ENCODE data around the gene NACA2.
"Not testable (repeated sequence)": the region's sequence is repeated elsewhere in the genome, so short reads cannot be mapped to it uniquely, and the experiment has no call there.

The NACA2 gene

GRCh38 chr17:61578645-61579044 is 12.4 kb downstream of the NACA2 start:
- DNase-seq (ENCODE audit: low read depth, low spot score) = no peak

- DNase-seq (ENCODE audit: low read depth, low spot score) = no peak
Observed at GRCh38 chr17:61575983-61576382, 15.0 kb downstream of the NACA2 start.

DNA sequence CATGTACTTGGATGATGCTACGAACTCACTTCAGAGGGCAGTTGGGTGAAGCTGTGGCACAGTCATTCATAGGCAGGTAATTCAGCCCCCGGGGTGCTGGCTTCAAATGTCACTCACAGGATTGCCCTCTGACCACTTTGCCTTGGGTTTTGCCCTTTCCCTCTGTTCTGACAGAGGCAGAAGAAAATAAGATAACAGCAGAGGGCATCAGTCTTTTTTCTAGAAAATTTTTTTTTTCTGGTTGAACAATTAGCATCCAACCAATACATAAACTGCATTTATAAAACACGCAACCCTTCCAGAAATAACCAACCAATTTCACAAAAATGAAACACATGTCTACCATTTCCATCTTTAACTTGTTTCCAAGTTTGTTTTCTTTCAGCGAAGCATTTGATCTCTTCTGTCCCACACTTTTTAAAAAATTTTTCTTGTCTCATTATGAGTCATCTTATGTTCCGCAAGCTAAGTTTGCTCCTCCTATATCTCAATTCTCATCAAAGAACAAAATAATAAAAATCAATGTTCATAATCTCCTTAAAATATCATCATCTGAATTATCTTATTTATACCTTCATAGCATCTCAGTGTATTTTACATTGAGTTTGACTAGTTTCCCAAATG is 15.6 kb downstream of the NACA2 start:
- no peak for DNase-seq (ENCODE audit: low read depth, low spot score)

GRCh38 chr17:61574542-61575351 is 16.3 kb downstream of the NACA2 start:
- DNase-seq (ENCODE audit: low read depth, low spot score) = peak; percentile 40

- DNase-seq (ENCODE audit: low read depth, low spot score) = not testable (repeated sequence)
Observed at GRCh38 chr17:61572547-61572946, 18.5 kb downstream of the NACA2 start.

DNA sequence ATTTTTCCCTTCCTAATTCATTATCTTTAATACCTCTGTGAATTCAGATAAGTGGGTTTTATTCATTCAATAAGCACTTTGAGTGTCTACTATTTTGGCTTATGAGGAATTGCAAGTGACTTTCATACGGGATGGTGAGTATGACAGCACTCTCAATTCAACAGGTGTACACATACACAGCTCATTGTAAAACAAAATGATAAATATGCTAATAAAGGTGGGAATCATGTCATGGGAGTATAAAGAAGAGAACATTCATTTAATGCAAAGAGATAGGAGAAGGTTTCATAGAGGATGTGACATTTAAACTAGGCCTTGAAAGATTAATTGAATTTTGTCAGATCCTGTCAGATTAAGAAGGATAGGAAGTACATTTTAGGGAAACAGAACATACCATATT is 19.4 kb downstream of the NACA2 start:
- DNase-seq (ENCODE audit: low read depth, low spot score) = no peak

GRCh38 chr17:61570118-61570517 is 20.9 kb downstream of the NACA2 start:
- no peak for DNase-seq (ENCODE audit: low read depth, low spot score)

- DNase-seq (ENCODE audit: low read depth, low spot score) = not testable (repeated sequence)
Observed at GRCh38 chr17:61569525-61569924, 21.5 kb downstream of the NACA2 start.

DNA sequence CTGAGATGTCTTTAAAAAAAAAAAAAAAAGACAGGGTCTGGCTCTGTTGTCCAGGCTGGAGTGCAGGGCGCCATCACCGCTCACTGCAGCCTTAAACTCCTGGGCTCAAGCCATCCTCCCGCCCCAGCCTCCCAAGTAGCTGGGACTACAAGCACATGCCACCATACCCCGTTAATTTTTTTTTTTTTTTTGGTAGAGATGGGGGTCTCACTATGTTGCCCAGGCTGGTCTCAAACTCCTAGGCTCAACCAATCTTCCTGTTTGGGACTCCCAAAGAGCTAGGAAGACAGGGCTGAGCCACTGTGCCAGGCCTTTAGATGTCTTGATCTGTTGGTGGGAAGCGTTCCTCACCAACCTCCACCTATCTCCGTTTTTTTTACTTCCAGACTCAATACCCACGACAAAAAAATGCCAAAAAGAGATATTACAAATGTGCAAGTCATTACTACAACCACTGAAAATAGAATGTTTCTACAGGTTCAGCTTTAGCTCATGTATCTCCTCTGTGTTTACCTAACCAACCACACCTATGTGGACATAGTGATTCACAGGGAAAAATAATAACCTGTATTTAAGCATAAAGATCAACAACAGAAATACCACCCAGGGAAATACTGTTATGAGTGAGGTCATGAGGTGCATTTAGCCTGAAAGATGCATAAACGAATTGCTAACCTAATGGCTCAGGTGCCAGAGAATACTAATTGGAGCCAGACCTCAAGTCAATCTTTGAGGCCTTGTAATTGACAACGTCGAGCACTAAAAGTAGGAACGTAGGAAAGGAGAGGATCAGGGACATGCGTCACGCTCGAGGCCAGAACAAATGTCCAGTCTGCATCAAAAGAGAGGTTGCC is 22.6 kb downstream of the NACA2 start:
- no peak for DNase-seq (ENCODE audit: low read depth, low spot score)

DNA sequence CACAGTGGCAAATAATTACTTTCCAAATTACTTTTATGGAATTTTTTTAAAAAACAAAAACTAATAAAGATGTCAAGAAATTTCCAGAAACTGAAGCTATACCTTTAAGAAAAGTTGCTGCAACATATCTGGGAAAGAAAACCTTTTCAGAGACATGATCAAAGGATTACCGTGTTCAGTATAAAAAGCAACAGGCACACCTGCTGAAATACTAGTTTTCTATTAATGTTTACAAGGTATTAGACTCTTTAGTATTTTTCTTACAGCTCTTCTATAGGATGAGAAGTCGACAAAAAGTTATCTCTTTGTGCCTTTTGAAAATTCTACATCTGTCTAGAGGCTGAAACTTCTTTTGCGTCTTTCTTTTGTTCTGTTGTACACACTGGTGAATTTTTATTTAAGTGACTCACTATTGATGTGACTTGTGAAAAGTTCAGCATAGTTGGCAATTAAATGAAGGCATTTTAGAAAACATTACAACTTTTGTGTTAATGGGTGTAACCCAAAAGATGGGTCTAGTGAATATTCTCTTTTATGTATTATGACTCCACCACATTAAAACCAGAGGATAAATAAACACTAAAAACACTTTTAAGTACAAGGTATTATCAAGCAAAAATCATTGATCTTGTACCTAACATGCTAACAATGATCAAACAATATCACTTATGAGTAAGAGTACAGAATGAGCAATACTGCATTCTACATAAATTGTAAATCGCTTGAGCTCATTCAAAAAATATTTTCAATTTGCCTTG is 23.8 kb downstream of the NACA2 start:
- no peak for DNase-seq (ENCODE audit: low read depth, low spot score)

DNA sequence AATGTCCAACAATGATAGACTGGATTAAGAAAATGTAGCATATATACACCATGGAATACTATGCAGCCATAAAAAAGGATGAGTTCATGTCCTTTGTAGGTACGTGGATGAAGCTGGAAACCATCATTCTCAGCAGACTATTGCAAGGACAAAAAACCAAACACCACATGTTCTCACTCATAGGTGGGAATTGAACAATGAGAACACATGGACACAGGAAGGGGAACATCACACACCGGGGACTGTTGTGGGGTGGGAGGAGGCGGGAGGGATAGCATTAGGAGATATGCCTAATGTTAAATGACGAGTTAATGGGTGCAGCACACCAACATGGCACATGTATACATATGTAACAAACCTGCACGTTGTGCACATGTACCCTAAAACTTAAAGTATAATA is 24.6 kb downstream of the NACA2 start:
- not testable (repeated sequence) for DNase-seq (ENCODE audit: low read depth, low spot score)

DNA sequence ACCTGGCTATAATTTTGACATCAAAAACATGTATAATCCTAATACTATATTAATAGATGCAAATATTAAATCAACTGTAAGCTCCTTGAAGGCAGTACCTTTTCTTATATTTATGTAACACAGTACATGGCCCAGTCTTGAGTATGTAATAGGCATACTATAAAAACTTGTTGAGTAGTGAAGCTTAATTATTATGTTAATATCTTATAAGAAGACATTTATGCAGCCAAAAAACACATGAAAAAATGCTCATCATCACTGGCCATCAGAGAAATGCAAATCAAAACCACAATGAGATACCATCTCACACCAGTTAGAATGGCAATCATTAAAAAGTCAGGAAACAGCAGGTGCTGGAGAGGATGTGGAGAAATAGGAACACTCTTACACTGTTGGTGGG is 25.2 kb downstream of the NACA2 start:
- DNase-seq (ENCODE audit: low read depth, low spot score) = not testable (repeated sequence)

GRCh38 chr17:61565213-61565612 is 25.8 kb downstream of the NACA2 start:
- DNase-seq (ENCODE audit: low read depth, low spot score) = no peak

DNA sequence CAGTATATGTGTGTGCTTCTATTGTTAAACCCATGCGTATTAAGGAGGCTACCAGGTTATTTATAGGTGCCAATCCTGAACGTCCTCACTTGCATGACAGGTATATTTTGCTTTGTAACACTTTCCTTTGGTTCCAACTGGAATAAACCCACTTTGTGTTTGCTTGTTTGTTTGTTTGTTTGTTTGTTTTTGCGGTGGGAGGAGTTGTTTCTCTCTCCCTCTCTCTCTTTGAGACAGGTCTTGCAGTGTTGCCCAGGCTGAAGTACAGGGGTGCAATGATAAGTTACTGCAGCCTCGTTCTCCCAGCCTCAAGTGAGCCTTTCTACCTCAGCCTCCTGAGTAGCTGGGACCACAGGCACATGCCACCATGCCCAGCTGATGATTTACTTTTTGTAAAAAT is 28.7 kb downstream of the NACA2 start:
- no peak for DNase-seq (ENCODE audit: low read depth, low spot score)

DNA sequence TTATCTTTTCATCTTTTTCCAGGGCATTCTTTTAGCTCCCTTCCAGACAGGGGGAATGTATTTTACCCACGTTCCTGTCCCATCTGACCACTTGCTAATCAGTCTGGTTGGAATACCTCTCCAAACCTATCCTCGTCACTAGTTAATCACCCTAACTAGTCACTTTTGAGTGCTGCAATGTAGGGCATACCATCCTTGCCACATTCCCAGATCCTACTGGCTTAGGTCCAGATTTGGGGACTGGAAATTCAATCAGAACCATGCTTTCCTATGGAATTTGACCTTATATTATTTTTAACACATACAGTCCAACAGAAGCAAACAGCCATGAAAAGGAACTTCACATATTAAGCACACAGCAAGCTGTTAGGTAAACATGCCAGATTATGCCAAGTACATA is 29.7 kb downstream of the NACA2 start:
- DNase-seq (ENCODE audit: low read depth, low spot score) = no peak

- DNase-seq (ENCODE audit: low read depth, low spot score) = no peak
Observed at GRCh38 chr17:61560071-61560470, 30.9 kb downstream of the NACA2 start.

GRCh38 chr17:61556224-61557188 is 34.5 kb downstream of the NACA2 start:
- no peak for DNase-seq (ENCODE audit: low read depth, low spot score)

GRCh38 chr17:61555127-61555566 is 35.9 kb downstream of the NACA2 start:
- no peak for DNase-seq (ENCODE audit: low read depth, low spot score)

- DNase-seq (ENCODE audit: low read depth, low spot score) = no peak
Observed at GRCh38 chr17:61554209-61554608, 36.8 kb downstream of the NACA2 start.

GRCh38 chr17:61552560-61552959 is 38.5 kb downstream of the NACA2 start:
- DNase-seq (ENCODE audit: low read depth, low spot score) = not testable (repeated sequence)
